GM12864 (cell line): ENCODE results near the gene CDH2.

Experiments
- DNase-seq: peaks from one replicate; pipeline ENCODE4 v3.0.0-alpha.2; 2011; ENCODE audit warnings: low read depth
- H3K4me3 ChIP-seq: 2 replicates; pipeline ENCODE4 v1.5.1; 2011; ENCODE audit warnings: mild to moderate bottlenecking, low read depth, low read length, control low read depth
- TF ChIP-seq, protein P1 (sequence below): IDR thresholded peaks from 2 replicates; pipeline ENCODE4 v1.5.1; 2011; ENCODE audit warnings: low read depth, mild to moderate bottlenecking, moderate library complexity, low read length, control low read depth, inconsistent platforms; ENCODE audit errors: missing control alignments

Gene CDH2

DNA sequence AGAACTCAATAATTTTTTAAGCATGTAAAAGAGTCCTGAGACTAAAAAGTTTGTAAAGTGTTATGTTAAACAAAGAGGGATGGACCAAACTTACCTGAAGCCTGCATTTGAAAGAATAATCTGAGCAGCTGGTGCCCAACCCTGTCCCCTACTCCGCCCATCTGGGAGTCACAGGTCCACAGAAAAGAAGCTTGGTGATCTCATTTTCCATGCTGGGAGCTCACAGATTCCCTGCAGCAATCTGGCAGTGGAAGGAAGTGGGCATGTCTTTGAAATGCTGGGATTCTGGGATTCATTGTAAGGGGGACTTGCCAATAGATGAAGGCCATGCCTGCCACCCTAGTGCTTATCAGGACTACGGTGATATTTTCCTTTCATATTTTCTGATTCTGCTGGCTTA is 17.9 kb downstream of the CDH2 start:
- DNase-seq, result no peak
- TF ChIP-seq, protein P1, sequence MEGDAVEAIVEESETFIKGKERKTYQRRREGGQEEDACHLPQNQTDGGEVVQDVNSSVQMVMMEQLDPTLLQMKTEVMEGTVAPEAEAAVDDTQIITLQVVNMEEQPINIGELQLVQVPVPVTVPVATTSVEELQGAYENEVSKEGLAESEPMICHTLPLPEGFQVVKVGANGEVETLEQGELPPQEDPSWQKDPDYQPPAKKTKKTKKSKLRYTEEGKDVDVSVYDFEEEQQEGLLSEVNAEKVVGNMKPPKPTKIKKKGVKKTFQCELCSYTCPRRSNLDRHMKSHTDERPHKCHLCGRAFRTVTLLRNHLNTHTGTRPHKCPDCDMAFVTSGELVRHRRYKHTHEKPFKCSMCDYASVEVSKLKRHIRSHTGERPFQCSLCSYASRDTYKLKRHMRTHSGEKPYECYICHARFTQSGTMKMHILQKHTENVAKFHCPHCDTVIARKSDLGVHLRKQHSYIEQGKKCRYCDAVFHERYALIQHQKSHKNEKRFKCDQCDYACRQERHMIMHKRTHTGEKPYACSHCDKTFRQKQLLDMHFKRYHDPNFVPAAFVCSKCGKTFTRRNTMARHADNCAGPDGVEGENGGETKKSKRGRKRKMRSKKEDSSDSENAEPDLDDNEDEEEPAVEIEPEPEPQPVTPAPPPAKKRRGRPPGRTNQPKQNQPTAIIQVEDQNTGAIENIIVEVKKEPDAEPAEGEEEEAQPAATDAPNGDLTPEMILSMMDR, result no peak
- H3K4me3 ChIP-seq, result no peak overlapping the region

DNA sequence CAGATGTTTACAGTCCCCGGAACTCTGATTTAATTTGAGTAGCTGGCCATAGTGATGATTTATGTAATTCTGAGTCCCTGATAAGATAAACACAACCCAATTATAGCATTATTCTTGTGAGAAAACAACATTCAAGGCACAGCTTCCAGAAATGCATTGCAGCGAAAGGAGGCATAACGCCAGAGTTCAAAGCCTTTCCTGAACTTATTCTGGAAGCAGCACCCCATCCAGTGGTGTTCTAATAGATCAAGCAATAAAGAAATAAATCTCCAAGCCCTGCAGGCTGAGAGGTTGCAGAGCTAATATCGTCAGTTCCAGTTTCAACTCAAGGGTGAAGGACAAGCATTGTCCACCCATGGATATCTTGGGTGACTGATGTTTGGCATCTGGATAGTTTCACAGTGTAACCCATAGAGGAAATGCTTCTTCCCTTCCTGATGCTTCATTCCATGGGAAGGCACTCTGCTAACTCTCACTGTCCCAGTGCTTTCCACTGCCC is 18.8 kb downstream of the CDH2 start:
- DNase-seq, result no peak
- no peak overlapping the region for H3K4me3 ChIP-seq
- TF ChIP-seq, protein P1, result no peak

DNA sequence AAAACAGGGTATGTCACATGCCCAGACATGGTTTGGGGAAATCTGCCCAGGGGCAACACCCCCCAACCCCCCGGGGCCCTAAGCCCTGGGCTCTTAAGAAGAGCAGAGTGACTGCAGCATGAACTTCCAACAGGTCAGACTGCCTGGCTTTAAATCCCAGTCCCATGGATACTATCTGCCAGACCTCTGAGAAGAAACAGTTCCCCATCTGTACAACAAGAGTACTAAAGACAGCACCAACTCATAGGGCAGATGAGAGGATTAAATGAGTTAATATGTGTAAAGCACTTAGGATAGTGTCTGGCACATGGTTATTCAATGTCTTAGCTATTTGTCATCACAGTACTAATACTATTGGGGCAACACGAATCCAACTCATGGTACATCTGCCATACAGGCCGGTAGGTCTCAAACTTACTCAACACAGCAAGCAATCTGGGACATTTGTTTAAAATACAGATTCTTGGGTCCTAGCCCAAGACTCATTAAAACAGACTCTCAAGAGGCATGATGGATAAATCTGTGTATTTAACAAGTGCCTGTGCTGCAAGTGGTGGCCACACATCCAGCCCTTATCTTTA is 23.4 kb downstream of the CDH2 start:
- TF ChIP-seq, protein P1, result no peak
- no peak for DNase-seq
- no peak overlapping the region for H3K4me3 ChIP-seq

DNA sequence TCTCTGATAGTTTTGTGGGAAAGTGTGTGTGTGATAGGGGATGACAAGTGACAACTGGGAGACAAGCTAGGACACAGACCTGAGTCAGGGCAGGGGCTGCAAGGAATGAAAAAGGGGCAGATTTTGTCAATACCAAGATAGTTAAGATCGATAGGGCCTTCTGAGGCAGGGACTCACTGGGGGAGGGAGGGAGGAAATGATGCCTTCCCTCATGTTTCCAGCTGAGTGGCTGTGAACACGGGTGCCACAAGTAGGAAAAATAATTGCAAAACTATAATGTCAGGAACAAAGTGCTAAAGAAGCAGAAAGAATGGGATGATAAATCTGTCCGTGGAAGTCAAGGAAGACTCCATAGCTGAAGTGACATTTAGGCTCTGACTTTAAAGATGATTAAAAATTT is 24.2 kb downstream of the CDH2 start:
- H3K4me3 ChIP-seq, result no peak overlapping the region
- TF ChIP-seq, protein P1, result no peak
- no peak for DNase-seq

DNA sequence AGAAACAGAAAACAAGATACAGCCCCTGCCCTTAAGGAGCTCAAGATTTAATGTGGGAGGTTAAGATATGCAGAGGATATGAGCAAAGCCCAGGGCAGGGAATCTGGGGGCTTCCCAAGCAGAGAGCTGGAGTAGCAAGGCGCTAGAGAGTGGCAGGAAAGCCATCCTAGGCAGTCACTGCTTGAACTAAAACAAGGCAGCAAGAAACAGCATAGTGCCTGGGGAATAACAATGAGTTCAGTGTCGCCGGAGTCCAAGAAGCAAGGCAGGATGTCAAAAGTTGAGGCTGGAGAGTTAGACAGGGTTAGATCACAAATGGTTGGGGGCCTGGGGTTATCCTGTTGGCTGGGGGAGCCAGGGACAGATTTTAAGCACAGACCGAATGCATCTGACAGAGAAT is 24.6 kb downstream of the CDH2 start:
- no peak overlapping the region for H3K4me3 ChIP-seq
- TF ChIP-seq, protein P1, result no peak
- no peak for DNase-seq

DNA sequence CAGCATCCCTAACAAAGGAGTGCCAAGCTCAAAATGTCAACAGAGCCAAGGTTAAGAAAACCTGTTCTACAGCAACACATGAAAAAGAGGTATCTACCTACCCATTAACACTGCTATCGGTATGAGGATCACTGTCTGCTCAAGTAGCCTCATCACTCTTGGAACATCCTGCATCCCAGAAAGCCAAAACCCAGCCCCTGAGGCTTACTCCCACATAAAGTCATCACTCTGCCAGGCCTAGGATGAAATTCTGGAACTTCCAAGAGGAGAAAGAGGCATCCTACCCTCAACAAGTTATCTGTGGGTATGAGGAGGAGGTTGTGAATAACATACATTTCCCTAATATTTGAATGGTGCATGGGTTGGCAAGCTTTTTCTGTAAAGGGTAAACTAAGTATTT is 25.5 kb downstream of the CDH2 start:
- TF ChIP-seq, protein P1, result no peak
- H3K4me3 ChIP-seq, result no peak overlapping the region
- no peak for DNase-seq

DNA sequence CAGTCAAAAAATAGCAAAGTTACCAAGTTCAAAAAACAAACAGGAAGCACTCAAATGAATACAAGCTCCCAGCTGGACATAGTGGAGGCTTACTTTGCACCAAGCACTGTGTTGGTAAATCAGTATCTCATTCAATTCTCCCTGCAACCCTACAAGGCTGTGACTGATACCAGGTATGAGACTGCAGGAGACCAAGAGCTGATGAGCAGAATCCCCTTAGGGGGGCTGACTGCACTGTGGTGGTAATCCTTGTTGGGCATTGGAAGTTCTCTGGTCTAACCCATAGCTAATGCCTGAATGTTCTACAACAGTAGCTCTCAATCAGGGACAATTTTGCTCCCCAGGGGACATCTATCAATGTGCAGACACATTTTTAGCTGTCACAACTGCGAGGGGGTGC is 26.0 kb downstream of the CDH2 start:
- TF ChIP-seq, protein P1, result no peak
- no peak overlapping the region for H3K4me3 ChIP-seq
- DNase-seq, result no peak
